OCI-LY1 (cell line): ENCODE data around the gene GALNTL6.

ENCODE experiments used
- H2AFZ ChIP-seq: fragments of 200-600 bp; sonication (generic), shearing (Covaris generic); 2 replicates; pipeline ENCODE4 v1.6.0; 2014; ENCODE audit warnings: antibody characterized with exemption, mild to moderate bottlenecking, low read length
- H3F3A ChIP-seq: fragments of 200-600 bp; sonication (generic), shearing (Covaris generic); 2 replicates; pipeline ENCODE4 v1.6.0; 2014; ENCODE audit warnings: mild to moderate bottlenecking, antibody characterized with exemption, low read length, moderate library complexity; ENCODE audit not compliant: insufficient read depth
- H3K27ac ChIP-seq: fragments of 200-600 bp; sonication (generic); 2 replicates; pipeline ENCODE4 v1.5.1; 2014; ENCODE audit warnings: low read length, mixed run types, mild to moderate bottlenecking, low read depth; ENCODE audit not compliant: poor library complexity, severe bottlenecking
- H3K27me3 ChIP-seq: fragments of 200-600 bp; sonication (generic); 2 replicates; pipeline ENCODE4 v1.6.0; 2014; ENCODE audit warnings: antibody characterized with exemption, mild to moderate bottlenecking, low read length, moderate library complexity; ENCODE audit not compliant: insufficient read depth
- H3K36me3 ChIP-seq: fragments of 200-600 bp; sonication (generic); 2 replicates; pipeline ENCODE4 v1.6.1; 2014; ENCODE audit warnings: mild to moderate bottlenecking, antibody characterized with exemption, low read length, moderate library complexity, mixed read lengths; ENCODE audit not compliant: insufficient read depth
- H3K4me1 ChIP-seq: fragments of 200-600 bp; sonication (generic); 2 replicates; pipeline ENCODE4 v1.5.1; 2014; ENCODE audit warnings: mild to moderate bottlenecking, low read length, moderate library complexity; ENCODE audit not compliant: insufficient read depth, severe bottlenecking
- H3K4me2 ChIP-seq: fragments of 200-600 bp; sonication (generic), shearing (Covaris generic); 2 replicates; pipeline ENCODE4 v1.6.1; 2014; ENCODE audit warnings: low read length
- H3K4me3 ChIP-seq: fragments of 200-600 bp; sonication (generic); 2 replicates; pipeline ENCODE4 v1.5.1; 2014; ENCODE audit warnings: low read length, low read depth, mild to moderate bottlenecking, mixed read lengths; ENCODE audit not compliant: poor library complexity, severe bottlenecking
- H3K79me2 ChIP-seq: fragments of 200-600 bp; shearing (Covaris generic); 2 replicates; pipeline ENCODE4 v1.6.1; 2016; ENCODE audit warnings: mixed run types, low read length, mixed read lengths; ENCODE audit not compliant: insufficient read depth
- H3K9ac ChIP-seq: fragments of 200-600 bp; sonication (generic), shearing (Covaris generic); 2 replicates; pipeline ENCODE4 v1.6.1; 2014; ENCODE audit warnings: mild to moderate bottlenecking, low read length, mixed read lengths
- H3K9me2 ChIP-seq: fragments of 200-600 bp; sonication (generic), shearing (Covaris generic); 2 replicates; pipeline ENCODE4 v1.6.1; 2014; ENCODE audit warnings: low read depth, mild to moderate bottlenecking, low read length, mixed read lengths
- H3K9me3 ChIP-seq: fragments of 200-600 bp; shearing (Covaris generic); 2 replicates; pipeline ENCODE4 v1.6.1; 2014; ENCODE audit warnings: low read length, mixed read lengths
- H4K20me1 ChIP-seq: fragments of 200-600 bp; sonication (generic), shearing (Covaris generic); 2 replicates; pipeline ENCODE4 v1.6.0; 2016; ENCODE audit warnings: mild to moderate bottlenecking, low read length; ENCODE audit not compliant: insufficient read depth
- EZH2 ChIP-seq: fragments of 200-600 bp; sonication (generic), shearing (Covaris generic); IDR thresholded peaks from 2 replicates; pipeline ENCODE4 v1.8.0; 2017; ENCODE audit warnings: borderline replicate concordance, mixed run types, mild to moderate bottlenecking, antibody characterized with exemption, low read length, moderate library complexity, mixed read lengths
- TF ChIP-seq, protein P1 (sequence below): fragments of 200-600 bp; sonication (generic), shearing (Covaris generic); IDR thresholded peaks from 2 replicates; pipeline ENCODE4 v1.5.1; 2017; ENCODE audit warnings: mild to moderate bottlenecking, antibody characterized with exemption, low read length, moderate library complexity, mixed read lengths

GALNTL6 gene

DNA sequence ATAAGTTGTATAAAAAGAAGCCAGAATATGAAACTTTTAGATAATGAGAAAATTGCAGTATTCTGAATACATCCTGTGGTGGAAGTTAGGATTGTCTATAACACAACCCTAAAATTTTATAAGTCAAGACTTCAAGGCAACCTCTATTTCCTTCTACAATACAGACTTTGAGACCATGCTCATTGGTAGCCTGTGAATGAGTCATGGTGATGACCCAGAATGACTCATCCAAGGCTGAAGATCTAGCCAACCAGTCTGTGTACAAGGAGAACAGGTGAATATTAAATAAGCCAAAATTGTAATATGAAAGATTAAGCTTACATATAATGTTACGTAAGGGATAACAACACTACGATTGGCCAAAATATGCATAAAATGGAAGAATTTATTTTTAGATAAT, 879.5 kb downstream of the GALNTL6 start:
- H3K4me1 ChIP-seq = no peaks in the 10 kb centered on the region
- no peaks in the 10 kb centered on the region for H3K9me3 ChIP-seq
- H3K9ac ChIP-seq = no peak overlapping the region
- no peaks in the 10 kb centered on the region for H3K36me3 ChIP-seq
- no peak for TF ChIP-seq EZH2
- TF ChIP-seq, protein P1, sequence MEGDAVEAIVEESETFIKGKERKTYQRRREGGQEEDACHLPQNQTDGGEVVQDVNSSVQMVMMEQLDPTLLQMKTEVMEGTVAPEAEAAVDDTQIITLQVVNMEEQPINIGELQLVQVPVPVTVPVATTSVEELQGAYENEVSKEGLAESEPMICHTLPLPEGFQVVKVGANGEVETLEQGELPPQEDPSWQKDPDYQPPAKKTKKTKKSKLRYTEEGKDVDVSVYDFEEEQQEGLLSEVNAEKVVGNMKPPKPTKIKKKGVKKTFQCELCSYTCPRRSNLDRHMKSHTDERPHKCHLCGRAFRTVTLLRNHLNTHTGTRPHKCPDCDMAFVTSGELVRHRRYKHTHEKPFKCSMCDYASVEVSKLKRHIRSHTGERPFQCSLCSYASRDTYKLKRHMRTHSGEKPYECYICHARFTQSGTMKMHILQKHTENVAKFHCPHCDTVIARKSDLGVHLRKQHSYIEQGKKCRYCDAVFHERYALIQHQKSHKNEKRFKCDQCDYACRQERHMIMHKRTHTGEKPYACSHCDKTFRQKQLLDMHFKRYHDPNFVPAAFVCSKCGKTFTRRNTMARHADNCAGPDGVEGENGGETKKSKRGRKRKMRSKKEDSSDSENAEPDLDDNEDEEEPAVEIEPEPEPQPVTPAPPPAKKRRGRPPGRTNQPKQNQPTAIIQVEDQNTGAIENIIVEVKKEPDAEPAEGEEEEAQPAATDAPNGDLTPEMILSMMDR = no peak
- no peak overlapping the region for H3K4me3 ChIP-seq
- H4K20me1 ChIP-seq = no peaks in the 10 kb centered on the region
- no peaks in the 10 kb centered on the region for H3F3A ChIP-seq
- H3K79me2 ChIP-seq = no peaks in the 10 kb centered on the region
- H3K27ac ChIP-seq = no peak overlapping the region
- no peak overlapping the region for H3K4me2 ChIP-seq
- H3K27me3 ChIP-seq = no peaks in the 10 kb centered on the region
- H2AFZ ChIP-seq = no peak overlapping the region
- no peaks in the 10 kb centered on the region for H3K9me2 ChIP-seq

DNA sequence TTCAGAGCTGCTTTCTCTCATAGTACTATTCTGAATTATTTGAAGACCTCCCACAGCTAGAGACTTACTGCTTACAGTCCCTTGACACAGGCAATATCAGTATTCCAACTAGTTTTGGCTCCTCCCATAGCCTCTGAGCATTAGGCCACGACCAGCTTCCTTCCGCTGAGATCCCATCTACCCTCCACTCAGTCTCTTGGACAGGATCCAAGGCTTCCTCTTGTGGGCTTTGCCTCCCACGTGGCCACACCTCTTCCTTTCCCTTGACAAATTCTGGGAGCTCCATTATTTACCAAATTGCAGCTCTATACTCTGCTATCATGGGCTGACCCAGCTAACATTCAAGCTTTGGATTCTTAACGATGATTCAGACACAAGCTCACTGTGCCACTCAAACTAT, 885.1 kb downstream of the GALNTL6 start:
- no peaks in the 10 kb centered on the region for H3F3A ChIP-seq
- H3K36me3 ChIP-seq = no peaks in the 10 kb centered on the region
- H3K4me2 ChIP-seq = no peak overlapping the region
- H3K27me3 ChIP-seq = no peaks in the 10 kb centered on the region
- no peaks in the 10 kb centered on the region for H4K20me1 ChIP-seq
- TF ChIP-seq, protein P1 = no peak
- no peak for TF ChIP-seq EZH2
- no peak overlapping the region for H3K27ac ChIP-seq
- no peaks in the 10 kb centered on the region for H3K4me1 ChIP-seq
- no peak overlapping the region for H3K4me3 ChIP-seq
- no peaks in the 10 kb centered on the region for H3K79me2 ChIP-seq
- H3K9ac ChIP-seq = no peak overlapping the region
- no peaks in the 10 kb centered on the region for H3K9me3 ChIP-seq
- no peak overlapping the region for H2AFZ ChIP-seq
- no peaks in the 10 kb centered on the region for H3K9me2 ChIP-seq

DNA sequence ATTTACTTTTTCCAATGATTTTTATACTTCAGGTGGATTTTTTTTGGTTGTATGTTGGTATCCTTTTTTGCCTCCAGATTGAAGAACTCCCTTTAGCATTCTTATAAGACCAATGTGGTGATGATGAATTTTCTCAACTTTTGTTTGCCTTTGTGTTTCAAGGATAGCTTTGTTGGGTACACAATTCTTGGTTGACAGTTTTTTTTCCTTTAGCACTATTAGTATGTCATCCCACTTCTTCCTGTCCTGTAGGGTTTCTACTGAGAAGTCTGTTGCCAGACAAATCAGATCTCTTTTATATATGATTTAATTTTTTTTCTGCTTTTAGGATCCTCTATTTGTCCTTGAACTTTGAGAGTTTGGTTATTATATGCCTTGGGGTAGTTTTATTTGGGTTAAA, 892.4 kb downstream of the GALNTL6 start:
- Histone ChIP-seq H3K9me2 (no peaks in the 10 kb centered on the region), H2AFZ (no peak overlapping the region), H3K27me3 (no peaks in the 10 kb centered on the region), H3K36me3 (no peaks in the 10 kb centered on the region), H3K79me2 (no peaks in the 10 kb centered on the region), H3K4me3 (no peak overlapping the region), H3K4me2 (no peak overlapping the region), H4K20me1 (no peaks in the 10 kb centered on the region), H3K4me1 (no peaks in the 10 kb centered on the region), H3K27ac (no peak overlapping the region), H3K9ac (no peak overlapping the region), H3F3A (no peaks in the 10 kb centered on the region), H3K9me3 (peaks cover 7% of the 10 kb centered on the region; the same call in 1 of the 2 replicates)
- TF ChIP-seq EZH2 = no peak
- TF ChIP-seq, protein P1 = no peak
